Measurements from ENCODE around the gene HPSE2. TPM values are rescaled to one million over a fixed set of nuclear protein-coding genes. Genes with fewer than 3 reads are reported as not detected.

The HPSE2 gene
- total RNA-seq, 1 experiment from 2014 or later, result 0.05 TPM

DNA sequence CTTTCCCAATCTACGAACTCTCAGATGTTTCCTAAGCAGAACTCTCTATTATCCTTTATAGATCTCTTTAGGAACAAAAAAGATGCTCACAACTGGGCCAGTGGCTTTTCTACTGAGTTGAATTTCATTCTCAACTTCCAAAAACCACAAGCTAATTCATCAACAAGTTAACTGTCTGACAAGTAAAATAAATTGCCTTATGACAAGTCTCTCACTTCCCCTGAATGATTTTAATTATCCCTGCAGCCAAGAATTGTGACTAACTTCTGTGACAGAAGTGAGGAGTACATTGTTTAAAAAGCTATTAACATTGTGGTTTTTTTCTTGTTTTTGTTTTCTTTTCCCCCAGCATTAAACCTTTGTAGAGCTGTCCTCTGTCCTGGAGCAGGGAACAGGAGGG is 343.1 kb downstream of the HPSE2 start:
- H3K27me3 ChIP-seq (ENCODE audit: insufficient read depth, low read length), result peaks cover 6% of the 10 kb centered on the region; the same call in 1 of the 2 replicates

More for the DNA sequence above, 343.1 kb downstream of the HPSE2 start:
- no peak overlapping the region for H3K4me2 ChIP-seq (ENCODE audit: low read length)
- H3K36me3 ChIP-seq (ENCODE audit: control insufficient read depth in 1 of 2, insufficient read depth in 2 of 2, low read length in 2 of 2), result no peaks in the 10 kb centered on the region
- no peak overlapping the region for H3K27ac ChIP-seq (ENCODE audit: low read depth, low read length)
- H4K20me1 ChIP-seq (ENCODE audit: insufficient read depth), result no peaks in the 10 kb centered on the region
- ATAC-seq (no peak), DNase-seq (ENCODE audit: low read depth, low spot score) (no peak)
- TF ChIP-seq, protein P1, sequence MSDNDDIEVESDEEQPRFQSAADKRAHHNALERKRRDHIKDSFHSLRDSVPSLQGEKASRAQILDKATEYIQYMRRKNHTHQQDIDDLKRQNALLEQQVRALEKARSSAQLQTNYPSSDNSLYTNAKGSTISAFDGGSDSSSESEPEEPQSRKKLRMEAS (IDR thresholded peaks at IDR 0.05), result no peak
- TF ChIP-seq POLR2AphosphoS5 (IDR thresholded peaks at IDR 0.05; ENCODE audit: low read depth, low read length) (no peak), YY1 (IDR thresholded peaks at IDR 0.05; ENCODE audit: extremely low read depth, insufficient replicate concordance, low read depth, low read length) (no peak), CEBPB (IDR thresholded peaks at IDR 0.05; ENCODE audit: low read depth) (no peak), ZNF274 (IDR thresholded peaks at IDR 0.05; ENCODE audit: low read depth, low read length) (no peak), ELF1 (IDR thresholded peaks at IDR 0.05; ENCODE audit: borderline replicate concordance, low read depth) (no peak), SP1 (IDR thresholded peaks at IDR 0.05; ENCODE audit: low read depth) (no peak), POLR2A (IDR thresholded peaks at IDR 0.05; ENCODE audit: borderline replicate concordance, extremely low read depth, insufficient read depth, insufficient read length) (no peak), SRF (IDR thresholded peaks at IDR 0.05; ENCODE audit: low read depth) (no peak), CBX3 (IDR thresholded peaks at IDR 0.05; ENCODE audit: low read depth) (no peak), SIN3A (IDR thresholded peaks at IDR 0.05; ENCODE audit: low read depth) (no peak), EZH2 (IDR thresholded peaks at IDR 0.05) (no peak), ZFX (IDR thresholded peaks at IDR 0.05) (no peak), RAD21 (IDR thresholded peaks at IDR 0.05; ENCODE audit: low read depth) (no peak), EZH2phosphoT487 (IDR thresholded peaks at IDR 0.05; ENCODE audit: borderline replicate concordance) (no peak), FOSL1 (IDR thresholded peaks at IDR 0.05; ENCODE audit: low read depth) (no peak), TCF7L2 (IDR thresholded peaks at IDR 0.05; ENCODE audit: borderline replicate concordance, extremely low read depth, insufficient read depth, insufficient read length) (no peak)
- TF ChIP-seq, protein P2, sequence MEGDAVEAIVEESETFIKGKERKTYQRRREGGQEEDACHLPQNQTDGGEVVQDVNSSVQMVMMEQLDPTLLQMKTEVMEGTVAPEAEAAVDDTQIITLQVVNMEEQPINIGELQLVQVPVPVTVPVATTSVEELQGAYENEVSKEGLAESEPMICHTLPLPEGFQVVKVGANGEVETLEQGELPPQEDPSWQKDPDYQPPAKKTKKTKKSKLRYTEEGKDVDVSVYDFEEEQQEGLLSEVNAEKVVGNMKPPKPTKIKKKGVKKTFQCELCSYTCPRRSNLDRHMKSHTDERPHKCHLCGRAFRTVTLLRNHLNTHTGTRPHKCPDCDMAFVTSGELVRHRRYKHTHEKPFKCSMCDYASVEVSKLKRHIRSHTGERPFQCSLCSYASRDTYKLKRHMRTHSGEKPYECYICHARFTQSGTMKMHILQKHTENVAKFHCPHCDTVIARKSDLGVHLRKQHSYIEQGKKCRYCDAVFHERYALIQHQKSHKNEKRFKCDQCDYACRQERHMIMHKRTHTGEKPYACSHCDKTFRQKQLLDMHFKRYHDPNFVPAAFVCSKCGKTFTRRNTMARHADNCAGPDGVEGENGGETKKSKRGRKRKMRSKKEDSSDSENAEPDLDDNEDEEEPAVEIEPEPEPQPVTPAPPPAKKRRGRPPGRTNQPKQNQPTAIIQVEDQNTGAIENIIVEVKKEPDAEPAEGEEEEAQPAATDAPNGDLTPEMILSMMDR (IDR thresholded peaks at IDR 0.05 in 2 of 3, conservative IDR thresholded peaks at IDR 0.05 in 1 of 3; ENCODE audit: borderline replicate concordance in 1 of 3, insufficient read depth in 1 of 3, low read depth in 2 of 3, low read length in 2 of 3), result no peak
- no peaks in the 10 kb centered on the region for H3K9me3 ChIP-seq (ENCODE audit: control insufficient read depth in 1 of 2, insufficient read depth in 1 of 2, low read depth in 1 of 2, low read length in 2 of 2)
- ChIA-PET POLR2A (no interaction called here), CTCF (no interaction called here), RAD21 (ENCODE audit: low non-redundant PET in 1 of 2, low total read pairs in 2 of 2, uncharacterized antibody in 2 of 2, unreplicated experiment in 2 of 2) (no interaction called here)
- H3K79me2 ChIP-seq (ENCODE audit: insufficient read depth, low read length), result no peaks in the 10 kb centered on the region
- no peak overlapping the region for H2AFZ ChIP-seq (ENCODE audit: low read depth, low read length, poor library complexity, severe bottlenecking)
- H3K9me2 ChIP-seq (ENCODE audit: insufficient read depth), result no peaks in the 10 kb centered on the region
- intact Hi-C loops (cut with micrococcal nuclease), result no loop called here
- H3K9ac ChIP-seq (ENCODE audit: low read length), result no peak overlapping the region
- no peak overlapping the region for H3K4me3 ChIP-seq (replicated peaks in 1 of 2; ENCODE audit: low read depth in 1 of 2, low read length in 2 of 2)
- H3K4me1 ChIP-seq (ENCODE audit: control insufficient read depth in 1 of 2, insufficient read depth in 2 of 2, low read length in 2 of 2), result no peaks in the 10 kb centered on the region
- no TSS peak for BruUV-seq (replicated peaks)

All from HCT116 (cell line).